NOMO-1 (cell line): ENCODE results near the gene TUBGCP2.

Experiments
- DNase-seq, 2 experiments: peaks; one replicate each; lab custom pipeline; 2025; ENCODE audit not compliant: unreplicated experiment in 2 of 2; lab: John Stamatoyannopoulos, UW

The TUBGCP2 gene, protein sequence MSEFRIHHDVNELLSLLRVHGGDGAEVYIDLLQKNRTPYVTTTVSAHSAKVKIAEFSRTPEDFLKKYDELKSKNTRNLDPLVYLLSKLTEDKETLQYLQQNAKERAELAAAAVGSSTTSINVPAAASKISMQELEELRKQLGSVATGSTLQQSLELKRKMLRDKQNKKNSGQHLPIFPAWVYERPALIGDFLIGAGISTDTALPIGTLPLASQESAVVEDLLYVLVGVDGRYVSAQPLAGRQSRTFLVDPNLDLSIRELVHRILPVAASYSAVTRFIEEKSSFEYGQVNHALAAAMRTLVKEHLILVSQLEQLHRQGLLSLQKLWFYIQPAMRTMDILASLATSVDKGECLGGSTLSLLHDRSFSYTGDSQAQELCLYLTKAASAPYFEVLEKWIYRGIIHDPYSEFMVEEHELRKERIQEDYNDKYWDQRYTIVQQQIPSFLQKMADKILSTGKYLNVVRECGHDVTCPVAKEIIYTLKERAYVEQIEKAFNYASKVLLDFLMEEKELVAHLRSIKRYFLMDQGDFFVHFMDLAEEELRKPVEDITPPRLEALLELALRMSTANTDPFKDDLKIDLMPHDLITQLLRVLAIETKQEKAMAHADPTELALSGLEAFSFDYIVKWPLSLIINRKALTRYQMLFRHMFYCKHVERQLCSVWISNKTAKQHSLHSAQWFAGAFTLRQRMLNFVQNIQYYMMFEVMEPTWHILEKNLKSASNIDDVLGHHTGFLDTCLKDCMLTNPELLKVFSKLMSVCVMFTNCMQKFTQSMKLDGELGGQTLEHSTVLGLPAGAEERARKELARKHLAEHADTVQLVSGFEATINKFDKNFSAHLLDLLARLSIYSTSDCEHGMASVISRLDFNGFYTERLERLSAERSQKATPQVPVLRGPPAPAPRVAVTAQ

DNA sequence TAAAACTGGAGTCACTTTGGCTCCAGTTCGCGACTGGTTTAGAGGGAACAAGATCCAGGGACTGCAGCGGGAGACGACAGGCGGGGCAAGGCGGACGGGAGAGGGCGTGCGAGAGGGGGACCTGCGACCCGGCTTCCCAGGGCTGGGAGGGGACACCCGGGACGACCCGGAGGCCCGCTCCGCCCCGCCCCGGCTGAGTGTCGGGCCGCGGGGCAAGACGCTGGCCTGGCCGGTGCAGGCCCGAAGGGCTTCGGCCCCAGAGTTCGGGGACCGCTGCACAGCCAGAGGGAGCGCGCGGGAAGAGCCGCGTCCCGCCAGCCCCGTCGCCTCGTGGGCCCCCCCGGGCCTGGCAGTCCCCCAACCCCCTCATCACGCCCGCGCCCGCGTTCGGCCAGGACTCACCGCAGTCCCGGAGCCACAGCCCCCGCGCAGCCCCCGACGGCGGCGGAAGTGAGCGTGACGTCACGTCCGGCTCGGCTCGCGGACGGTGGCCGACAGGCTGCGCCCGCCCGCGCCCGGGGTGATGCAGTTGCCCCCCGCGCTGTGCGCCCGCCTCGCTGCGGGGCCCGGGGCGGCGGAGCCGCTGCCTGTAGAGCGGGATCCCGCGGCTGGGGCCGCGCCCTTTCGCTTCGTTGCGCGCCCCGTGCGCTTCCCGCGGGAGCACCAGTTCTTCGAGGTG, at the start of gene TUBGCP2, which contains the start of gene ZNF511:
TUBGCP2 (minus strand) TSS at position 452 of the 679 bp plus-strand sequence. CDS start 5,931 bp downstream, outside the sequence.
ZNF511 (plus strand) TSS at position 494 of the 679 bp plus-strand sequence; CDS start at position 524, 30 bp downstream.
- DNase-seq, result peak; percentile 75 to 87

DNA sequence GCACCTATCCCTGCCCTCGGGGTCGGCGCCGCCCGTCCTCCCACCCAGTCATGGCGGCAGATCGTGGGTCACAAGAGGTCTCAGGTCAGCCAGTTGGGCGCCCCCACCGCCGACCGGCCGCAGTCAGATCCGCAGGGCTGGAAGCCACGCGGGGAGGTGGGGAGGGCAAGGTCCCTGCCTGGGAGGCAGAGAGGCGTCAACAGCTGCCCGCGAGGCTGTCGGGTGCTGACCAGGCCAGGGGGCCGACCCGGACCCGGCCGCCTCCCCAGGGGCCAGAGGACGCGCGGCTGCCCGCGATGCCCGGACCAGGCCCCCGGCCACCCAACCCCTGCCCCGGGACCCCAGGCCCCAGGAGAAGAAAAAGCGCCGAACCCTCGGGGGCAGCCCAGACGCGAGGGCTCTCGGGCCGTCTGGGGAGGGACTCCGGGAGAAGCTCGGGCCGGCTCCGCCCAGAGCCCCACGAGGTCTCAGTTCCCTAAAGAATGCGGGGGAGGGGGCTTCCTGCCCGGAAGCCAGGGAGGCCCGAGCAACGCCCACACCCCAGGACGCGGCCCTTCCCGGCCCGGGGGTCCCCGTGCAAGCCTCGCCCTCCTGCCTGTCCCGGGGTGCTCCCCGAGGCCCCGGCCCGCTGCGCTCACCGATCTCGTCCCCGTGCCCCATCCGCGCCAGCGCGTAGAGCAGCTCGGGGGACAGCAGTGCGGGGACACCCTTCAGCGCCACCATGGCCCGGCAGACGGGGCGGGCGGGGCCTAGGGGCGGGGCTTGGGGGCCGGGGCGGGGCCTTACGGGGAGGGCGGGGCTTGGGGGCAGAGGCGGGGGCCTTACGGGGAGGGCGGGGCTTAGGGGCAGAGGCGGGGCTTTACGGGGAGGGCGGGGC, 48.9 kb upstream of the TUBGCP2 start, which contains the start of gene FUOM:
FUOM (minus strand) TSS at position 735 of the 877 bp plus-strand sequence; CDS start at position 723, 12 bp downstream.
- peak; percentile 49 to 78 for DNase-seq

DNA sequence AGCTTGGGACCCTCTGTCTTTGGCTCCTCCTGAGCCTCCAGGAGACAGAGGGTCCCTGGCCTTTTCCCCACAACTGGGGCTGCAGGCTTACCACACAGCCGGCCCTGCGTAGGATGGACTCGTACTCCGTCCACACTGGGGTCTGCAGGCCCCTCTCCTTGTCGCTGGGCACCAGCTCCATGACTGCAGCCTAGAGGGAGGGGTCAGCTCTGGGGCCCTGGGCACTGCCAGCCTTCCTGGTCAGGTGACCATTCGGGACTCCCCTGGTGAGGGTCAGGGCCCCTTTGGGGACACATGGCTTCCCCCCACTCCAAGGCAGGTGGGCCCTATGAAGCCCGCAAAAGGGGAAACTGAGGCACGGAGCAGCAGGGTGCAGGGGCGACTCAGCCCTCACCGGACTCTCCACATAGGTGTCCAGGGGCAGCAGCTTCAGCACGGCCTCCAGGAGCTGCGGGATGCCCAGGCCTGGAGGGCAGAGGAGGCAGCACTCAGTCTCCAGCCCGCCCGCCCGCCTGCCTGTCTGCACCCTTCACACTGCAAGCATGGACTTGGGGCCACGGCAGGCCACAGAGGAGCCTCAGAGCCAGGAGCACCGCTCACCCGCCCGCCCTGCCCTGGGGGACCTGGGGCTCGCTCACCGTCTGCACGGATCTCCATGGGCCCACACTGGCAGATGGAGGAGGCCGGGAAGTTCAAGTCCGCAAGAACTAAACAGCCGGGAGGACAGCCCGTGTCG, 48.0 kb upstream of the TUBGCP2 start:
- DNase-seq, result no peak

DNA sequence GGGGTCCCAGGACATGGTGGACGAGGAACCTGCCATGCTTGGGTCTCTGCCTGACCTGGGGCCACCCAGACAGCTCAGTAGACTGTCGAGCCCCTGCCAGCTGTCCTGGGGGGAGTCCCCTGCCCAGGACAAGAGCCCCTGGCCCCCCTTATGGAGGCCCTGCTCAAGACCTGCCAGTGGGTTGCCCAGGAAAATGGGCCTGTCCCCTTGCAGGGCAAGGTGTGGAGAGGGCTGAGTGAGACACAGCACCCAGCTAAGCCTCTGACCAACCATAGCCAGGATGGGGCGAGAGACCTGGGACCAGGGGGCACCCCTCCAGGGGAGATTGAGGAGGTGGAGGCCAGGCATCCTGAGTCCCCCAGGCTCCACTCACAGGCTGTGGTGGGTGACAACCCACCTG, 47.3 kb upstream of the TUBGCP2 start:
- DNase-seq, result no peak

DNA sequence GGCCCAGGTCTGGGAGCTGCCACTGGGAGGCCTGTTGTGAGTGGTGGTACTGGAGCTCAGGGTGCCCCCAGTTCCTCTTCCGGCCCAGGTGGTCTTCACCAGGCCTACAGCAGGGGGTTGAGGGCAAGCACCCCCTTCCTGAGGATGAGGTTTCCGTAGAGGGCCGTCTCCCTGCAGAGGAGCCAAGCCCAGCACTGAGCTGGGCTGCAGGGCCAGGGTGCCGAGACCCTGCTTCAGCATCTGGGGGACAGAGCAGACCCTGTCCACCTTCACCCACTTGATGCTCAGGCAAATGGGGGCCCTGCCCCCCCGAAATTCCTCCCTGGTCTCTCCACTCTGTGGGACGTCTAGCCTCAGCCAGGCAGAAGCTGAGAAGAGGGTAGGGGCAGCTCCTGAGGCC, 46.6 kb upstream of the TUBGCP2 start:
- DNase-seq, result no peak

DNA sequence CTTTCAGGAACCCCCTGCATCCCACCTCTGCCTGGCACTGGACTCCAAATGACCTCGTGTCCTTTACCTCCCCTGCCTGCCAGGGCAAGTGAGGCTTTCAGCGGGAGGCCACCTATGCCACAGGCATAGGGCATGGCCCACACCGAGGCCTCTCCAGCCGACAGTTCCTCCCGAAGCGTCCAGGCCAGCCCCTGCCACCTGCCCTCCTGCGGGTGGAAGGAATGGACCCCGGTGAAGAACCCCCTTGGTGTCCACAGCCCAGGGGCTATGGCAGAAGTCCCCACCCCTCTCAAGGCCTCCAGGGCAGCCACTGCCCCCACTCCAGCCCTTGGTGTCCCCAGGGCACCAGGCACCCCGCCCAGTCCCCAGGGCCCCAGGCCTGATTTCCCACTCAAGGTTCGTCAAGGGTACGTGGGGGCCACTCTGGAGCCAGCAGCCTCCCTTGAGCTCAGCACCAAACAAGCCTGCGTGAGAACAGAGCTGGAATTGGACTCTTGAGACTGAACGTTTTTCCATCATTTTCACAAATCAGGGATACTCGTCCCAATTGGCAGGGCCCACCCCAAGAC, 46.1 kb upstream of the TUBGCP2 start:
- no peak for DNase-seq

DNA sequence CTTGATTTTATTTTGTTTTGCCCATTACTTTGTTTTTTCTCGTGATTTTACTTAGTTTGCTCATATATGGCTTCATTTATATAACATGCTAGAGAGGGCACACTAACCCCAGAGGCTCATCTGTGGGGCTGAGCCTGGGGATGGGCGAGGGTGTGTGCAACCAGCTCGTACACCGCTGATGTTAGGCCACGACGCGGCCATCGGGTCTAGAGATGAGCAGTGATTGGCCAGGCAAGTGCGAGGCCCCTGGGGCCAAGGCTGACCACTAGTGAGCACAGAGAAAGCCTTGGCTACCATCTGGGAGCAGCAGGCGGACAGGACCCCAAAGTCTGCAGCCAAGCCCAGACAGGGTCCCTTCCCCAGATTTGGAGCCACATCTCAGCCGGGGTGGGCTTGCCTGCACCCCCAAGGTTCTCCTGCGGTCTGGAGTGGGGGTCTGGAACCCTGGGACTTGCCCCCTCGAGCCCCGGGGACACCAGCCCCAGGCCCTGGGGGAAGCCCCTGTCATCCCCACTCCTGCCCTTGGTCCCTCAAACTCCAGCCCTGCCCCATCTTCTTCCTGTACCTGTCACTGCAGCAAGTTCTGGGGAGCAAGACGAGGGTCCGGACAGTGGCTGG, 45.4 kb upstream of the TUBGCP2 start:
- DNase-seq, result no peak

DNA sequence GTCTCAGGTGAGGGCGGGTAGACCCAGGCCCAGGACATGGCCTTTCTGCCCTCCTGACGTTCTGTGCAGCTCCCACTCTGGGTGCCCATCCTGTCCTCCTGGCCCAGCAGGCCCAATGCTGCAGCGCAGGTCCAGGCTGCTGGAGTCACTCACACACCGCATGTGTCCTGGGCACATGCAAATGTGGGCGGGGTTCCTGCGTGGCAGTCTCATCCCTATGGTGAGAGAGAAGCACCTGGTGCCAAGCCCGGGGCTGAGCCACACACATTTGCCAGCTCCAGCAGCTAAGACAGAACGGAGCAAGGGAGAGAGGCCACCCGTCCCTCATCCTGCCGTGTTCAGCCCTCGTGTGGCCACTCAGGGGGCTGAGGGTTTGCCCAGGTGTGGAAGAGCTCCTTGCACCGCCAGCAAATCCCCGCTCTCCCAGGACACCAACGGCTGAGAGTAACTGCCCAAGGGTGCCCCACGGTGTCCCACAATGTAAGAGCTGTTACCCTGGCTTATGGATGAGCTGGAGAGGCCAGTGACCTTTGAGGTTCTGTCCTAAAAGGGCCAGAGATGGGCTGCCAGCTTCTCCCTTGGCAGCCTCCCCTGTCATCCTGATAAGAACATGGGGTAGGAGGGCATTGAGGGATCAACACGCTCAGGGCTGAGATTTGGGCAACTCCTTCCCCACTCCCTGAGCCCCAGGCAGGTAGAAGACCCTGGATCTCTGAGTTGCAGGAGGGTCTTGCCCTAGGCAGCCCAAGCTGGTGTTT, 44.7 kb upstream of the TUBGCP2 start:
- no peak for DNase-seq

DNA sequence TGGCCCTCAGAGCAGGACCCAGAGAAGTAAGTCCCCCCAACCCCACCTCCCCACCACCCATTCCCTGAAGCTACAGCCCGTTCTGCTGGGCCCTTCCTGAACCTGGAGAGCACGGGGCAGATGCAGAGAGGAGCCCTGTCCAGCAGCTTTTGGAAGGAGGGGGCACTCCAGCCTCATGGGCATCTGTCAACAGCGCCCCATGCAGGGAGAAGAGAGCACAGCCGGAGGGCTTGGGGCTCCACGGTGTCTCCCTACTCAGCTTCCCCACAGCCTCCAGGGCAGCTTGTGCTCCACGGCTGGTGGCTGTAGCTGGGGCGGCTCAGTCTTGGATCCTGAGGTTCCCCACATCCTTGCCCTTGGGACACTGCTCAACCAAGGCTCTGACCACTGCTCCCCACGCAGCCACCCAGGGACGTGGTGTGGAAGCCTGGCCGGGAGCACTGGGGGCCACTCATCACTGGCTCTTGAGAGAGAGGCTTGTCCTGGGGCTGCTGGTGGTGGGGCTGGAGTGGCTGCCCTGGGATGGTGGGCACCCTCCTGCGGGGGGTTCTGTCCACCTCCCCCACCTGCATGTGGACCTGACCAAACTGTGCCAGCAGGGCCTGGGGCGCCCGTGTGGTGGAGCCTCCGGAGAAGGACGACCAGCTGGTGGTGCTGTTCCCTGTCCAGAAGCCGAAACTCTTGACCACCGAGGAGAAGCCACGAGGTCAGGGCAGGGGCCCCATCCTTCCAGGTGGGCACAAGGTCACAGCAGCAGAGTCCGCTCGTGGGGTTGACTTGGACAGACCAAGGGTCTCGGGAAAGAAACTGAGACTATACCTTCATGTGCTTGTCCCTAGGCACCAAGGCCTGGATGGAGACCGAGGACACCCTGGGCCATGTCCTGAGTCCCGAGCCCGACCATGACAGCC, 43.0 kb upstream of the TUBGCP2 start:
- DNase-seq, result no peak

DNA sequence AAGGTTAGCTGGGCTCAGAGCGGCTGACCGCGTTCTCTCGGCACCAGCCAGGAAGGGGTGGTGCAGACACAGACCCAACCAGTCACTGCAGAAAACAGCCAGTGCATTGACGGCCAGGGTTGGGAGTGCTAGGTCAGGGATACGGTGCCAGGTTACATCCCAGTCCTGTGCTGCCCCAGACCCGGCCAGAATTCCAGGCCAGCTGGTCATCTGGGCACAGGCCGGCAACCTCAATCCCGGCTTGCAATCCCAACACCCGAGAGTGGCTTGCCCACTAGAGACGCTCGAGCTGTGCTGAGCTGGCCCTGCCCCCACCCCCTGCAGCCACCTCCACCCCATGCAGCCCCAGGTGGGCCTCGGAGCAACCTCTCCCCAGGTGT, 42.3 kb upstream of the TUBGCP2 start:
- no peak for DNase-seq

DNA sequence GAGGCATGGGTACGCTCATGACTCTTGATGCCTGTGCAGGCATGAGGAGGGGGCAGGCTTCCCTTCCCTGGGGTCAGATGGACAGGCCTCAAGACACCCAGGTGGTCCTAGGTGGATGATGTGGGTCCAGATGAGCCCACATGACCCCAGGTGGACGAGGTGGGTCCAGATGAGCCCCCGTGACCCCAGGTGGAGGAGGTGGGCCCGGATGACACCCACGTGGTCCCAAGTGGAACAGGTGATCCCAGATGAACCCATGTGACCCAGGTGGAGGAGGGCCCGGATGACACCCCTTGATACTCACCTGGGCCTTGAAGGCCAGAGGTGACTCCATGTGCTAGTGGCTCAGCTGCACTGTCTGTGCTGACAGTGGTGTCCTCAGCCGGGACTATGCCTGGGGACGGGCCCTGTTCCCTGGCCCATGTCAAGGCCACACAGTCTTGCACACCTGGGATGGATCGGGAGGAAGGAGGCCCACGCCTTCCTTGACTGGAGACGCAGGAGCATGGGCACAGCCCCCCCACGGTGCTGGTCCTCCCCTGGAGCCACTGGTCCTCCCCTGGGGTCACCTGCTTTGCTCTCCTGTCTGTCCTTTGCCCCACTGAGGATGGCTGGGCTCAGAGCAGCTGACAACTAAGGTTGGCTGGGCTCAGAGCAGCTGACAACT, 41.7 kb upstream of the TUBGCP2 start:
- DNase-seq, result no peak

DNA sequence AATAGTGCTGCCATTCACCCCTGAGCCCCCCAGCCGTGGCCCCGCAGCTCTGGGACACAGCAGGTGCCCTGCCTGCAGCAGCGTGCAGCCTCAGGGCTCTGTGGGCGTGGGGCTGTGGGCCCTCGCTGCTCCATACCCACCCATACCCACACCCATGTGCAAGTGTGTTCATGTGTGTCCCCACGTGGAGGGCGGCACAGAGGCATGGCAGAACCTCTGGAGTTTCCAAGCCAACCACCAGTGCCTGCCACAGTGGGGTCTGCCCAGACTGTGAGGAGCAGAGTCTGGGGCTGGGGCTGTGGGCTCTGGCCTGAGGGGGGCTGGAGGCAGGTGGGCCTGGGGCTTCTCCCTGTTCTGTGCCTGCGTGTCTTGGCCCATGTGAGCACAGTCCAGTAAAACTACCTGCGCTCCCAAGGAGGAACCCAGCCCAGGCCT, 40.9 kb upstream of the TUBGCP2 start:
- DNase-seq, result no peak

DNA sequence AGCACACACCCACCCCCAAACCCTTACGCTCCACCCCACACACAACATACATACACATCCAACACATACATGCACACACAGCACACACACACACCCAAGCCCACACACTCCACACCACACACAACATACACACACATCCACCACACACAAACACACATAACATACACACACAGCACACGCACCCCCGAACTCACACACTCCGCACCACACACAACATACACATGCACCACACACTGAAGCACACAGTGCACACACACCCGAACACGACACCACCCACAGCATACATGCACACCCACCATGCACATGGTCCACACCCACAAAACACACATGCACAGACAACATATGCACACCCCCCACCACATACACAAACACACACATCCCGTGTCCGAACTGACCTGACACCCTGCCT, 40.5 kb upstream of the TUBGCP2 start:
- no peak for DNase-seq

DNA sequence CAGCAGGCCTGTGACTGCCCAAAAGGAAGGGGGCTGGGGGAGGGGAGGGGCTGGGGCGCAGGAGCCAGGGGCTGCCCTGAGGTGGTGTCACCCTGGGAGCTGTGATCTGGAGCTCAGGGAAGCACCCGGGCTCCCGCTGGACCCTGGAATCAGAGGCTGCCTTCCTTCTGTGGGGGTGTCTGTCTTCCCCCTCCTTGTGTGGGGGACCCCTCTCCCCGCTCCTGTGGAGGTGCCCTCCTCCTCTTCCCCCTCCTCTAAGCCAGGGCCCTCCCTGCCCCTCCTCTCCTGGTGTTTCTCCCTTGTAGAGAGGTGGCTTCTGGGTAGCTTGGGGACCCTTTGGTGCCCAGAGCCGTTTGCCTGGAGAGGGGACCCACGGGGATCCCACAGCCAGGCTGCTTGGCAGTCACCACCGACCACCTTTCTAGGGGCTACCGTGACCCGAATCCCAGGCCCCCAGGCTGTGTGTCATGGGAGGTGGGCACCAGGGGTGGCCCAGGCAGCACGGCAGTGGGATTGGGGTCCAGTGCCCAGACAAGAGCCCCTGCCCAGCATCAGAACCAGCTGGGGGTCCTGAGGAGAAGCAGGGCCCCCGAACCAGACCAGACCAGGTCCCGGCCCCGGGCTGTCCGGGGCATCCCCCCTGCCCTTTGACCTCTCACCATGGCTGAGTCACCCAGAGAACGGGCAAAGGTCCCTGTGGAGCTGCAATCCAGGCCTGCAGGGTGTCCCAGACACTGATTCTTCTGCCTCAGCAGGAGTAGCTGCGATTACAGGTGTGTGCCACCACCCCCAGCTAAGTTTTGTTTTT, 39.2 kb upstream of the TUBGCP2 start:
- no peak for DNase-seq

DNA sequence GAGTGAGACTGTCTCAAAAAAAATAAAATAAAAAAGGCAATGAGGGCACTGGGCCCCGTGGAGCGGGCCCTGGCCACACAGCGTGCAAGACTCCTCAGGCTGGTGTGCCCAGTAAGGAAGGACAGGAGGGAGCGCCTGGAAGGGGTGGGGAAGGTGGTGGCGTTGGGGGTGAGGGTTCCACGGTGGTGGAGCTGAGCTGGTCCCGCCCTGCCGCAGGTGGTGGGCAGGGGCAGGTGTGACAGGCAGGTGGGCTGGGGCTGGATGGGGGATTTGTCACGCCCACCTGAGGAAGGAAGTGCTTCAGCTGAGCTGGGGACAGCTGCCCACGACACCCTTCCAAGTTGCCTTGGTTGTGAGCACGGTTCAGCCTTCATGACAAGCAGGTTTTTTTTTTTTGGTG, 37.7 kb upstream of the TUBGCP2 start:
- DNase-seq, result no peak
